ENCODE measurements around the gene C3. TPM values are rescaled to one million over a fixed set of nuclear protein-coding genes. Genes with fewer than 3 reads are reported as not detected.
A peak's percentile ranks its signal among the peaks of the same experiment; 100 is the strongest.
"Not testable (repeated sequence)": the region's sequence is repeated elsewhere in the genome, so short reads cannot be mapped to it uniquely, and the experiment has no call there.

The C3 gene
- total RNA-seq, 1 donor from 2014 or later: 0.69 TPM

DNA sequence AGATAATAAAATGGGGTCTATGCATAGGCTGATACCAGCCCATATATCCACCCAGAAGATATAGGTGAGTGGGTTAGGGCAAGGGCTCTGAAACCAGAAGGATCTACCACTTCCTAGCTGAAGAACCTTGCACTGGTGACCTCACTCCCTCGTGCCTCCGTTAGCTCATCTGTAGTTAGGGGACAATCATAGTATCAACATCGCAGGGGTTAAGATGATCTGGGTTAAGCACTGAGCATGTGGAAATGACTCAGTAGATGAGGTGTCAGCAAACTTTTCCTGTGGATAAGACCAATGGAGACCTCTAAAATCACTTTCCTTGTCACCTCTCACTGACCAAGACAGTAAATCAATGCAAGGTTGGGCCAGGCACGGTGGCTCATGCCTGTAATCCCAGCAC lies 81.0 kb downstream of the C3 start:
- H3K36me3 Mint-ChIP-seq (ENCODE audit: unreplicated experiment): no peaks in the 10 kb centered on the region
- no peak for DNase-seq
- TF ChIP-seq, protein P1, sequence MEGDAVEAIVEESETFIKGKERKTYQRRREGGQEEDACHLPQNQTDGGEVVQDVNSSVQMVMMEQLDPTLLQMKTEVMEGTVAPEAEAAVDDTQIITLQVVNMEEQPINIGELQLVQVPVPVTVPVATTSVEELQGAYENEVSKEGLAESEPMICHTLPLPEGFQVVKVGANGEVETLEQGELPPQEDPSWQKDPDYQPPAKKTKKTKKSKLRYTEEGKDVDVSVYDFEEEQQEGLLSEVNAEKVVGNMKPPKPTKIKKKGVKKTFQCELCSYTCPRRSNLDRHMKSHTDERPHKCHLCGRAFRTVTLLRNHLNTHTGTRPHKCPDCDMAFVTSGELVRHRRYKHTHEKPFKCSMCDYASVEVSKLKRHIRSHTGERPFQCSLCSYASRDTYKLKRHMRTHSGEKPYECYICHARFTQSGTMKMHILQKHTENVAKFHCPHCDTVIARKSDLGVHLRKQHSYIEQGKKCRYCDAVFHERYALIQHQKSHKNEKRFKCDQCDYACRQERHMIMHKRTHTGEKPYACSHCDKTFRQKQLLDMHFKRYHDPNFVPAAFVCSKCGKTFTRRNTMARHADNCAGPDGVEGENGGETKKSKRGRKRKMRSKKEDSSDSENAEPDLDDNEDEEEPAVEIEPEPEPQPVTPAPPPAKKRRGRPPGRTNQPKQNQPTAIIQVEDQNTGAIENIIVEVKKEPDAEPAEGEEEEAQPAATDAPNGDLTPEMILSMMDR (IDR thresholded peaks at IDR 0.05; ENCODE audit: partially characterized antibody, unreplicated experiment): no peak
- no peaks in the 10 kb centered on the region for H3K4me1 Mint-ChIP-seq (ENCODE audit: low read depth, unreplicated experiment)
- H3K27ac Mint-ChIP-seq (ENCODE audit: unreplicated experiment): no peak overlapping the region
- H3K9me3 Mint-ChIP-seq (ENCODE audit: unreplicated experiment): peaks cover 5% of the 10 kb centered on the region
- no peaks in the 10 kb centered on the region for H3K27me3 Mint-ChIP-seq (ENCODE audit: unreplicated experiment)
- no peak overlapping the region for H3K4me3 Mint-ChIP-seq (ENCODE audit: unreplicated experiment)

DNA sequence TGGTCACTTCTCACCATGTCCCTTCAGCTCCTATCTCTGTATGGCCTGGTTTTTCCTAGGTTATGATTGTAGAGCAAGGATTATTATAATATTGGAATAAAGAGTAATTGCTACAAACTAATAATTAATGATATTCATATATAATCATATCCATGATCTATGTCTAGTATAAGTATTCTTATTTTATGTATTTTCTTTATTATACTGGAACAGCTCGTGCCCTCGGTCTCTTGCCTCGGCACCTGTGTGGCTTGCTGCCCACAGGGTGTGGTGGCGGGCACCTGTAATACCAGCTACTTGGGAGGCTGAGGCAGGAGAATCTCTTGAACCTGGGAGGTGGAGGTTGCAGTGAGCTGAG lies 87.0 kb downstream of the C3 start:
- DNase-seq; H3K4me1 Mint-ChIP-seq (ENCODE audit: low read depth, unreplicated experiment); H3K4me3 Mint-ChIP-seq (ENCODE audit: unreplicated experiment); H3K9me3 Mint-ChIP-seq (ENCODE audit: unreplicated experiment); H3K27ac Mint-ChIP-seq (ENCODE audit: unreplicated experiment); H3K27me3 Mint-ChIP-seq (ENCODE audit: unreplicated experiment); H3K36me3 Mint-ChIP-seq (ENCODE audit: unreplicated experiment): not testable (repeated sequence)

DNA sequence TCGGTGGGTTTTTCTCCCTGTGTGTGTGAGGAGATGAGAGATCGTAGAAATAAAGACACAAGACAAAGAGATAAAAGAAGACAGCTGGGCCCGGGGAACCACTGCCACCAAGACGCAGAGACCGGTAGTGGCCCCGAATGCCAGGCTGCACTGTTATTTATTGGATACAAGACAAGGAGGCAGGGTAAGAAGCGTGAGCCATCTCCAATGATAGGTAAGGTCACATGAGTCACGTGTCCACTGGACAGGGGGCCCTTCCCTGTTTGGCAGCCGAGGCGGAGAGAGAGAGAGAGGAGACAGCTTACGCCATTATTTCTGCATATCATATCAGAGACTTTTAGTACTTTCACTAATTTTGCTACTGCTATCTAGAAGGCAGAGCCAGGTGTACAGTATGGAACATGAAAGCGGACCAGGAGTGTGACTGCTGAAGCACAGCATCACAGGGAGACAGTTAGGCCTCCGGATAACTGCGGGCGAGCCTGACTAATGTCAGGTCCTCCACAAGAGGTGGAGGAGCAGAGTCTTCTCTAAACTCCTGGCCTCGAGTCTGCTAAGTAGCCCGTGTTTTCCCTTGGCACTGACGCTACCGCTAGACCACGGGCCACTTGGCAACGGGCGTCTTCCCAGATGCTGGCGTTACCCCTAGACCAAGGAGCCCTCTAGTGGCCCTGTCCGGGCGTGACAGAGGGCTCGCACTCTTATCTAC lies 87.5 kb downstream of the C3 start:
- DNase-seq: peak; percentile 78
- not testable (repeated sequence) for H3K27me3 Mint-ChIP-seq (ENCODE audit: unreplicated experiment); H3K36me3 Mint-ChIP-seq (ENCODE audit: unreplicated experiment); H3K4me1 Mint-ChIP-seq (ENCODE audit: low read depth, unreplicated experiment); H3K27ac Mint-ChIP-seq (ENCODE audit: unreplicated experiment); H3K4me3 Mint-ChIP-seq (ENCODE audit: unreplicated experiment); H3K9me3 Mint-ChIP-seq (ENCODE audit: unreplicated experiment)
- TF ChIP-seq, protein P1 (IDR thresholded peaks at IDR 0.05; ENCODE audit: partially characterized antibody, unreplicated experiment): peak; percentile 62

DNA sequence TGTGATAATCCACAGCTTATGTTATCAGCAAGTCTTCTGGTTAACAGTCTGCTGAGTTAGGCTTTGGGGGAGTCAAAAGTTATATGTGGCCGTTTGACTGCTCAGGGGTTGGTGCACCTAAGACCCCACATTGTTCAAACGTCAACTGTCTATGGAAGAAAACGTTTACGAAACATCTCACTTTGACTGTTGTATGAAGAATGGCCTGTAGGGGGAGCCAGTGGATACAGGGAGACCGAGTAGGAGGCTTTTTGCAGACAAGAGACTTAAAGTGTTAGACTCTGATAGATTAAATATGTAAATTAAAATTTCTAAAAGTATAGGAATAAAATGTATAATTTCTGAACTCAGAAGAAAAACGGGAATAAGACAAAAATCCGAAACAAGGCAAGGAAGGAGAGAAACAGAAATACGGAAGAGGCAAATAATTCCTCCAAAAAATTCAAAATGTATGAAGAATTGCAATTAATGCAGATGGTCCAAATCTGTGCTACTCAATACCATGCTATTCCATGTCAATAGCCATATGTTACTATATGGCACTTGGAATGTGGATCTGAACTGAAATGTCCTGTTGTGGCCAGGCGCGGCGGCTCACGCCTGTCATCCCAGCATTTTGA lies 88.3 kb downstream of the C3 start:
- Mint-ChIP-seq H3K36me3 (ENCODE audit: unreplicated experiment) (peaks cover 10% of the 10 kb centered on the region), H3K27ac (ENCODE audit: unreplicated experiment) (no peak overlapping the region), H3K4me1 (ENCODE audit: low read depth, unreplicated experiment) (no peaks in the 10 kb centered on the region), H3K27me3 (ENCODE audit: unreplicated experiment) (peaks cover 2% of the 10 kb centered on the region), H3K9me3 (ENCODE audit: unreplicated experiment) (peaks cover 6% of the 10 kb centered on the region), H3K4me3 (ENCODE audit: unreplicated experiment) (no peak overlapping the region)
- DNase-seq: peak; percentile 55
- TF ChIP-seq, protein P1 (IDR thresholded peaks at IDR 0.05; ENCODE audit: partially characterized antibody, unreplicated experiment): peak; percentile 82

Small RNA genes lying within 50 kb of the gene (microRNA-seq; reads per million reads assigned to microRNA genes)
- 0.55 reads per million for gene MIR6791 (ENCODE audit: unreplicated experiment)

Other genes with a start within 250 kb of the C3 start
- not detected for gene DENND1C, start 238.9 kb downstream of the C3 start, total RNA-seq (ENCODE audit: unreplicated experiment)
- gene TUBB4A, start 218.3 kb downstream of the C3 start, total RNA-seq (ENCODE audit: unreplicated experiment): 225 TPM
- gene TNFSF9, start 189.6 kb downstream of the C3 start, total RNA-seq (ENCODE audit: unreplicated experiment): 6.9 TPM
- 4.7 TPM for gene CD70, start 129.5 kb downstream of the C3 start, total RNA-seq (ENCODE audit: unreplicated experiment)
- not detected for gene TNFSF14, start 50.5 kb downstream of the C3 start, total RNA-seq (ENCODE audit: unreplicated experiment)
- 44.2 TPM for gene GPR108, start 16.9 kb upstream of the C3 start, total RNA-seq (ENCODE audit: unreplicated experiment)
- gene TRIP10, start 19.0 kb upstream of the C3 start, total RNA-seq (ENCODE audit: unreplicated experiment): 16.7 TPM
- gene SH2D3A, start 46.8 kb upstream of the C3 start, total RNA-seq (ENCODE audit: unreplicated experiment): 0.32 TPM
- not detected for gene VAV1, start 52.1 kb upstream of the C3 start, total RNA-seq (ENCODE audit: unreplicated experiment)
- not detected for gene ADGRE1, start 166.9 kb upstream of the C3 start, total RNA-seq (ENCODE audit: unreplicated experiment)

Measured in glutamatergic neuron (in vitro differentiated cells).